Mesenteric fat pad (tissue), 1 donor: ENCODE data around the gene AAK1. TPM values are rescaled to one million over a fixed set of nuclear protein-coding genes. Genes with fewer than 3 reads are reported as not detected.
"Not testable (repeated sequence)": the region's sequence is repeated elsewhere in the genome, so short reads cannot be mapped to it uniquely, and the experiment has no call there.

ENCODE experiments used
- DNase-seq: peaks from one replicate; pipeline ENCODE4 v3.0.0-alpha.2; 2020; ENCODE audit warnings: low spot score
- long read RNA-seq: library from polyadenylated mRNA; unstranded; transcript quantifications from one replicate; pipeline ENCODE4 v2.0.0, GENCODE V29; 2020
- total RNA-seq: library from RNA; stranded (reverse); fragmentation: NEBNext Ultra II Directional; extraction: Animal tissue kit (Norgen Biotek cat#: 25700); gene quantifications from one replicate; pipeline ENCODE4 v1.2.1, GENCODE V29; 2021
- donor health status: DM: yes; HTN: yes; CAD: no.

AAK1 gene
- total RNA-seq = 73.6 TPM
- long read RNA-seq, partial matches to known transcripts = 4 of 29 reads
- long read RNA-seq, other reads (novel, unspliced or antisense) = 23 of 29 reads

DNA sequence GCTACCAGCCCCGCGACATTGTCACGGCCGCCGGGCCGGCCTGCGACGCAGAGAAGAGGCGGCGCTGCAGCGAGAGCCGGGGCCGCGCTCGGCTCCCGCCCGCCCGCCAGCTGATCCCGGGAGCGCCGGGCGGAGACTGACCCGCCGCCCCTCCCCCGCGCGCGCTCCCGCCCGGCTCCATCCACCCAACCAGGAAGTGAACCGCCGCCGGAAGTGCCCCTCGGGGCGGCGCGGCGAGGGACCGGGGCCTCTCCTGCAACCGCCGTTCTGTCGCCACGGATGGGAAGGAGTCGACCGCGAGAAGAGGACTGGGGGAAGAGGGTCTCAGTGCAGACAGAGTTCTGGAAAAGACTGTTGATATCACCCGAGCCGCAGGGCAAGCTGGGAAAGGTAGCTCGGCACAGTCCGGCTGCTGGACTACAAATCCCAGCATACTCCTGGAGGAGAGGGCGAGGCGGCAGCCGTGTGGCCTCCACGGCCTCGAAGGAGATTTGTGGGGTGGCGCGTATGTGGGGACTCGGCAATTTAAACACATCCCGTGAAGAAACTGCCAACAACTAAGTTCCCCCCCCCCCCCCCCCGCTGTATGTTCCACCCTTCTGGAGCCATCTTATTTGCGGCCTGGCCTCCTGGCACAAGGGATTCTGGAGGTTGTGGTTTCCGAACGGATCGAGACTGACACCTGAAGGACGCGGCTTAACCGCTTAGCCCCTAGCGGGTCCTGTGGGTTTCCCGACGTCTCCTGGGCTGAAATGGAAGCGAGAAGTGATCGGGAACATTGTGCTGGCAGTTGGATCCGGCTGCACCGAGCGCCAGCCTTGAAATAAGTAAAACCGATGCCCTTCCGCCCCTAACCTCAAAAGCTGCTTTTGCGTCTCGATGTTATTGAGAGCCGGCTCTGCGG is at the start of gene AAK1:
AAK1 (minus strand) TSS at position 138 of the 904 bp plus-strand sequence. CDS start 699 bp downstream, outside the sequence.
- peak; percentile 96 for DNase-seq

DNA sequence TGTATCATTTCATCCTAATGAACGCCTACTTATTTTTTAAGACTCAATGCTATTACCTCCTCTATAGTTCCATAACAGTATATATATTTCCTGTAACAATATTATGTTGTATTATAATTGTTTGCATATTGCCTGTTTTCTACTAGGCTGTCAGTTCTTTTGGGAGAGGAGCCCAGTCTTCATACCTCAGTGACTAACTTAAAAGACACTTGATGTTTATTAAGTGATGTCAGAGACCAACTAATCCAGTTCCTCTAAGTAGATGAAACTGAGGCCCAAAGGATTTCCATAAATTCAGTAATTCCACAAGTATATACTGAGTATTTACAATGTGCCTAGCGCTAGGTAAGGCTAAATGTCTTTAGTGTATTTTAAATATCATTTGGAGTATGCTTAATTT is 48.9 kb upstream of the AAK1 start:
- no peak for DNase-seq

DNA sequence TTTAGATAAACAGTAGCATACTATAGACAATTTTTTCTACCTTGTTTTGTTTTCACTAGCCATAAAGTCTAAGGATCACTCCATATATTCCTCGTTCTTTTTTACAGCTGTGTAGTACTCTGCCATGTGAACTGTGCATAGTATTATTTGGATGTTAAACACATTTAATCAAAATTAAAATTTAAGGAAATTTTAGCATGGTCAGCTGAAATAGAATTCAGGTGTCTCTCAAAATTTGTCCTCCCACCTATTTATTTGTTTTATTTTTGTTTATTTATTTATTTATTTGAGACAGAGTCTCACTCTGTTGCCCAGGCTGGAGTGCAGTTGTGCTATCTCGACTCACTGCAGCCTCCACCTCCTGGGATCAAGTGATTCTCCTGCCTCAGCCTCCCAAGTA is 46.4 kb upstream of the AAK1 start:
- no peak for DNase-seq

DNA sequence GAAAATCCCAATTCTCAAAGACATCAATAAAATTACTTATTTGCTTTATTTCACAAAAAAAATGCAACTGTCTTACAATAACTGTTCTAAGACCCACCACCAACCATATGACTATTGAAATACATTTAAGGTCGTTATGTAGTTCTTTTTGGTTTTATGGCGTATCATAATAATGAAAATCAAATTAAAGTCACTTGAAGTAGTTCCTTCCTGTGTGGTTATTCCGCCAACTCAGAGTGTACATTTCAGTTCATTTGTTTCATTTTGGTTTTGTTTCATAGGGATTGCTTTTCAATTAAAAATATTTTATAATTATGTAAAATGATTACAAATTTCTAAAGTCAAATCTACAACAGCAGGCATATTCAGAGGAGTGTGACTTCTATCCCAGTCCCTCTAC is 45.9 kb upstream of the AAK1 start:
- no peak for DNase-seq

DNA sequence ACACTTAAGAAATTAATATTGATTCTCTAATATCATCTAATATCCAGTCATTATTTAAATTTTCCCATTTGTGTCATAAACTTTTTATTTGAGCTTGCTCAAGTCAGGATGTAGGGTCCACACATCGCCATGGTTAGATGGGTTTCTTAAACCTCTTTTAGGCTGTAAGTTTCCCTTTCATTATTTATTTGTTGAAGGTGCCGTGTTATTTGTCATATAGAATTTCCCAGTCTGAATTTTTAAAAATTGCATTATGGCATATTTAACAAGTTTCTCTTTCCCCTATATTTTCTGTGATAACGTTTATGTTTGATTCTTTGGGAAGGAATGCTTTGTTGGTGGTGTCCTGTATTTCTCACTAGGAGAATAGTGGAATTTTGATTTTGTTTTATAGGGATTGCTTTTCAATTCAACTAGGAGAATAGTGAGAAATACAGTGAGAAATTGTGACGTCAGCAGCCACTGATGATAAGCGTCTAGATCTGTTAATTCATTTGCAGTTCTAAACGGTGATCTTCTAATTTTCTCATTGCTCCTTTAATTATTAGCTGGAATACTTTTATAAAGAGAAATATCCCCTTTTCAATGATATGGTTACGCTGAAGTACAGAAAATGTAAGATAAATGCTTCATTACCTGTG is 44.6 kb upstream of the AAK1 start:
- no peak for DNase-seq

DNA sequence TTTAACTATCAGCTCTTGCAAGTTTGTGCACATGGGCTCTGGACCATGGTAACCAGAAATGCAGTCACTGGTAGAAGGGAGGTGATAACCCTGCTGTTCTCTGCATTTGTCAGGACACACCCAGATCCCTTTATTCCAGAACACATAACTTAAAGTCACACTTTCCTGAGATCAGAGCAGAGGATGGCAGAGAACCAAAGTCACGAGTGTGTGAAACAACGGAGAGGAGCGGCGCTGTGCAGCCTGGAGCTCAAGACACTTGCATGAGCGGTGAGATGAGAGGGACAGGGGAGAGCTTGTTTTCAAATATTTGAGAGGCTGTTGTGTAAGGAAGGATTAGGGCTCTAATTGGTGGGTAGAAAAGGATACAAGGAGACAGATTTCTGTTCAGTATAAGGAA is 43.3 kb upstream of the AAK1 start:
- no peak for DNase-seq

DNA sequence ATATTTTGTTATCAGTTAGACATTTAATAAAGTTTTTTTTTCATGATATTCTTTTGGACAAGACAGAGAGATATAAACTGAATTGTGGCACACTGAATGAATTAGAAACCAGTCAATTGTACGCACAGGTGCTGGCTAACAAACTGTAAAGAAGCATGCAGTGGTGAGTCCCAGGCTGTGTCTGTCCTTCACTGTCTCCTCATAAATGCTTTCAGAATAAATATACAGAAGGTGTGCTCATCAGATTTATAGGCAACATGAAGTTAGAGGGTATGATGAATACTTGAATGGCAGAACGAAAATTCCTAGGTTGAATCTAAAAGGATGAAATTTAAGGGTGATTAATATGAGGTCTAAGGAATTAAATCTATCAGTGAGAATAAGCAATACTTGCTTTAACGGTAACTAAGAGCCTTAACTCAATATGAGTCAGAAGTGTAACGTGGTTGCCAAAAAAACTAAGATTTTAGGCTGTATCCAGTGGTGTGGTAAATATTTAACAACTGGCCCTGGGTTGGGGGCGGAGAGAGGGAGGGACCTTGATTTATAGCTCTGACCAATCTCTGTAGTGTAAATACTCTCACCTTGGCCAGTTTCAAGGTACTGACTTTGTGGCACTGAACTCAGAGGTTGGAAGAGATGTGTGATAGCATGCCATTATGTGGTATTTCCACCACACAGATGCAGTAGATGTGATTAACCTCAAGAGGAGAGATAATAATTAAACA is 41.9 kb upstream of the AAK1 start:
- no peak for DNase-seq

DNA sequence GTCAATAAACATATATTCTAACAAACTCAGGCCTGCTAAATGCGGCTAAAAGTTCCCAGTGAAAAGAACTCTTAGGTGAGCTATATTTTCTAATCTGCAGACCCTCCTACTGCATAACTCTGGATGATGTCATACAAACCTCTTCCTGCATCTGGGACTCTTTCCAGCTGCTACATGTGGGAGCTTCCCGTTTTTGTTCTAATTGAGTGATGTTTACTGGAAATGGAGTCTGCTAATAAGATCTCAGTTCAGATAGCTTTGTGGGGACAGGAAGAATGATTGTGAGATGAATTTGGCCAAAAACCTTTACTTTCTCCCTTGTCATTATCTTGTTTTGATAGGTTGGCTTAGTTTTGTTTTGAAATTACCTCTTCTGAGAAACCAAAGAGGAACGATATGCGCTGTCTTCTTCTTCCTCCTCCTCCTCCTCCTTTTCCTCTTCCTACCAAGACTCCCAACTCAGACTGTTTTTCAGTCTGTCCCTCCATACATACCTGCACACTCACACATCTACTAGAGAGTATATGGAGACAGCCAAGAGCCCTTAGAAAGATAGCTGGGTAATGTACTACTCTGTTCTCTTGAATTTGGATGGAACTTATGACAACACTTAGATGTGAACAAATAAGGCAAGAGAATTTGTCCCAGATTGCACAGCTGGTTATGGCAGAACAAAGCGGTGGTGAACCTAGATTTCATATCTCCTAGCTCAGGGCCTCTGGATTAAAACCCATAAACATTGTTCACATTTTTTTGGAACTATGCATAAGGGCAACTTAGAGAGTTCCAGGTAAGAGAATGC is 39.8 kb upstream of the AAK1 start:
- DNase-seq = no peak

DNA sequence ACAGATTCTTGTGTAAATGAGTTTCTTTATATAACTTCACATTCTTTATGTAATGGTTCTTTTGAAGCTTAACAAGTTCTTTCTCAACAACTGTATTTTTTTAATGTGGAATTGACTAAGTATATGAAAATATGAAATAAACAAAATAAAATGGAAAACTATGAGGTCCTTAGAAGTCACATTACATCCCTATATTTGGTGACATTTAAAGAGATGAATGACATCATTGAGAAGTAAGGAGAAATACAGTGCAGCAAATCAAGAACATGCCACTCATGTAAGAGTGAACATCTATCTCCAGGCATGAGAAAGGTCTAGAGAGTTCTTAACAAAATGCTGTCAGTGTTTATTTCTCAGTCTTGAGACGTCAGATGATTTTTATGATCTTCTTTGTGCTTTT is 39.0 kb upstream of the AAK1 start:
- no peak for DNase-seq

DNA sequence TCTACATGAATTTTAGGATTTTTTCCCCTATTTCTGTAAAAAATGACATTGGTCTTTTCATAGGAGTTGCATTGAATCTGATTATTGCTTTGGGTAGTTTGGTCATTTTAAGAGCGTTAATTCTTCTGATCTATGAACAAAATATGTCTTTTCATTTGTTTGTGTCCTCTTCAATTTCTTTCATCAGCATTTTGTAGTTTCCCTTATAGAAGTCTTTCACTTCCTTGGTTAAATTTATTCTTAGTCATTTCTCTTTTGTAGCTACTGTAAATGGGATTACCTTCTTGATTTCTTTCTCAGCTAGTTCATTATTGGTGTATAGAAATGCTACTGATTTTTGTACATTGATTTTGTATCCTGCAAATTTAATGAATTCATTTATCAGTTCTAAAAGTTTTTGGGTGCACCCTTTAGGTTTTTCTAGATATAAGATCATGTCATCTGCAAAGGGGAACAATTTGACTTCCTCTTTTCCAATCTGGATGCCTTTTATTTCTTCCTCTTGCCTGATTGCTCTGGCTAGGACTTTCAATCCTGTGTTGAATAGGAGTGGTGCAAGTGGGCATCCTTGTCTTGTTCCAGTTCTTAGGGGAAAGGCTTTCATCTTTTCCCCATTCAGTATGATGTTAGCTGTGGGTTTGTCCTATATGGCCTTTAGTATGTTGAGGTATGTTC is 36.6 kb upstream of the AAK1 start:
- no peak for DNase-seq

DNA sequence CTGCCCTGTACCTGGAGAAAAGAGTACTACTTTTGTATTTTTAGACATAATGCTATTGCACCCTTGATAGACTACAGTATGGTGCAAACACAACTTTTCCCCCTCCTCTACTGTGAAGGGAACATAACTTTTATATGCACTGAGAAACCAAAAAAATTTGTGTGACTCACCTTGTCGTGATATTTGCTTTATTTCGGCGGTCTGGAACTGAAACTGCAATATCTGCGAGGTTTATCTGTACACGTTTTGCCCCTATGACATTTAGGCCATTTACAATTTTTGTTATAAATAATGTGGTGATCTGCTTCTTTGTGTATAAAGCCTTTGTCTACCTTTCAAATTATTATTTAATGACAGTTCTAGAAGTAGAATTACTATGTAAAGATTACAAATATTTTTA is 34.4 kb upstream of the AAK1 start:
- DNase-seq = no peak

DNA sequence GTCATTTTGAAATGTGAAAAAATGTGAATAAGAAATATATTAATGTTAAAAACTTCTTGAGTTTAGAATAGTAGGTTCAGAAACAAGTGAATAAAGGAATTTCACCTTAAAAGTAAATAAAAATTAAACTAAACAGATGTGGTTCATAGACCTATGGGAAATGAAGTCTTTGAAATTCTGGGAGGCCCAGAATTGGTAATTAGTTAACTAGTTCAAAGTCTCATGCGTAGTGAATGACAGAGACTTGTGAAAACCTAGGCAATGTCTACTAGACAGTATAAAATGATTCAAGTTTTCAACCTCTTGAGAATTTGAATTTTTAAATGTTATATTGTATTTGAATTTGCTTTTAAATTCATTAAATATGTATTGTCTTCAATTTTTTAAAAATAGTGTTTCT is 32.6 kb upstream of the AAK1 start:
- DNase-seq = no peak

DNA sequence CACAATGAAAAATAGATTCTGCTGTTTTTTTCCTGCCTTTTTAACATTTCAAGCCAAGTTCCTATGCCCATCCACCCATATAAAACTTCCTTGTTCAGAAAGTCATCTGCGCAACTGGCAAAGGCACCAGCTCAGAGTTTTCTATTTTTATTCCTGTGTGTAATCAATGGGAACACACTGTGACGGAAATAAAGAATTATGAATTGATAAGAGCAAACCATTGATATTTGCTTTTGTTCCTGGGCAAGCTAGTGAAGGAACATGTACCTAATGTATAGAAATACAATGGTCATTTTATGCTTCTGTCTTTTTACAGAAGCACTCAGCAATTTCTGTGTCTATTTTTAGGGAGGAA is 30.8 kb upstream of the AAK1 start:
- DNase-seq = no peak

DNA sequence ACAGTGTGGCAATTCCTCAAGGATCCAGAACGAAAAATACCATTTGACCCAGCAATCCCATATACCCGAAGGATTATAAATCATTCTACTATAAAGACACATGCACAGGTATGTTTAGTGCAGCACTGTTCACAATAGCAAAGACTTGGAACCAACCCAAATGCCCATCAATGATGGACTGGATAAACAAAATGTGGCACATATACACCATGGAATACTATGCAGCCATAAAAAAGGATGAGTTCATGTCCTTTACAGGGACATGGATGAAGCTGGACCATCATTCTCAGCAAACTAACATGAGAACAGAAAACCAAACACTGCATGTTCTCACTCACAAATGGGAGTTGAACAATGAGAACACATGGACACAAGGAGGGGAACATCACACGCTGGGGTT is 29.6 kb upstream of the AAK1 start:
- DNase-seq = not testable (repeated sequence)

DNA sequence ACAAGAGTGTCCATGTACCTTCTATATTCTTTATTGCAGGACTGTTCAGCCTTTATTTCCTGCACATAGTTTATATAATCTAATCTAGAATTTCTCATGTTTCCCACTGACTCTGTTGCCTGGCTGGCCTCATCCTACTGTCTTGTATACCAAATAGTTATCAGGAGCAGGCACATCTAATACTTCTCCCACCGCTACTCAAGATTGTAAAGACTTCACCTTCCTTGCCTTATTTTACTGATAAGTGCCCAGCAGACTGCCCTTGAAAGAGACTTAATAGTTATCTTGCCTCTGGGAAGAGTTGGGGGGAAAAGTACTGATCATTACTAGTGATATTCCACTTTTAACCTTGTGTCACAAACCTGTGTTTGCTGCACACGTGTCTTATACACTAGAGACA is 26.1 kb upstream of the AAK1 start:
- DNase-seq = no peak

DNA sequence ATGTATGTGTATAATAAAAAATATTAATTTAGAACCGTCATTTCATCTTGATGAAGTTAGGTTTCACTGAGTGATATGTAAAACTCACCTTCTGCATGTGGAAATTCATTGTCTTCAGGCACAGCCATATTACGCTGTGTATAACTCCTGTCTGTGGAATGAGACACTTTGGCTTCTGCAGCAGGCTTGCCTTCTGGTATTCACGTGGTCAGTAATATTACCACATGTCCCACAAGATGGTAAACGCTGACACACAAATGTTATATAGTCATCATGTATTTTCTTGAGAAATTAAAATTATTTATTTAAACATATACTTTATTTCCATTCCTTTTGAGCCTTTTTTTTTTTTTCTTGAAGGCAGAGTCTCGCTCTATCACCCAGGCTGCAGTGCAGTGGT is 25.1 kb upstream of the AAK1 start:
- no peak for DNase-seq

DNA sequence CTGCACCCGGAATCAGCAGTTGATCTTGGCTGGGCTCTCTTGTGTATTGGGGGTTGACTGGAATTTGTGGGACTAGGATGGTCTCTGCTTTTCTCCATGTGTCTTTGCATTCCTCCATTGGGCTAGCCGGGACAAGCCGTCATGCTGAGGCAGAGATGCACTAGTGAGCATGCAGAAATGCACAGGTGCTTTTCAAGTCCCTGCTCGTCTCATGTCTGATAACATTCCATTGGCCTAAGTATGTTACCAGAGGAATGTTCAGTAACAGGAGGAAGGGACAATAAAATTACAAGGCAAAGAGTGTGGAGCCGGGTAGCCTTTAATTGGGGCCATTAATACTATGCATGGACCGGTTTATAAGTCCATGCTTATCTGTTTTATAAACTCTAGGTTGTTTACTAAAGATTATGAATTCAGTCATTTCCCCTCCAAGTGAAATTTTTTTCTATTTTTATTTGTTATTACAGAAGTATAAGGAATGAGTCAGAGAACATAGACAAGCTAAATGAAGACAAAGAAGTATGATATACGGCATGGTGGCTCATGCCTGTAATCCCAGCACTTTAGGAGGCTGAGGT is 24.4 kb upstream of the AAK1 start:
- DNase-seq = no peak

DNA sequence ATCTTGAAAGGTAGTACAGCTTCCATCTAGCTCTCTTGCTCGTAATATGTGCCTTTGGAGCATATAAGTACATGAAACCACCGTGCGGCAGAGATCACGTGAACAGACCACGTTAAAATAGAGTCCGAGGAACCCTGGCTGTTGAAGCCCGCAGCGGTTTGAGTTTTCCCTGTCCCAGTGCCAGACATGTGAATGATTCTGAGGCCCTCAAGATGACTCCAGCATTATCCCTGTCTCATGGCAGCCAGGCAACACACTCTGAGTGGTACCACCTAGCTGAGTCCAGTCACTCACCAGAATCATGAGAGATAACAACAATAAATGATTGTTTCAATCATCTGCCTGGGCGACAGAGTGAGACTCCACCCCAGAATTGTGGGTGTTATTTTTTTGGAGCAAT is 21.6 kb upstream of the AAK1 start:
- DNase-seq = no peak

DNA sequence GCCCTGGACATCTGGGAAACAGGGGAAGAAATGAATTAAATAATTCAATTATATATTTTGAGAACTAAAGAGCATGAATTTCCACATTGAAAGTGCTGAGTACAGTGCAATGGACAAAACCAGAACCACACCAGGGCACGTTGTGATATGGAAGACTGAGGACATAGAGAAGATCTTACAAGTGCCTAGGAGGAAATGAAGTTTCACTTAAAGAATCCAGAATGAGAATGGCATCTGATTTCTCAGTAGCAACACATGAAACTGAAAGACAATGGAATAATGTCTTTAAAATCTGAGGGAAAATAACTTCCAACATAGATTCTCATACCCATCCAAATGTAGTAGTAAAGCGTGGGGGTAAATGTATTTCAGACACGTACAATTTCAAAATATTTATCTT is 20.3 kb upstream of the AAK1 start:
- no peak for DNase-seq

DNA sequence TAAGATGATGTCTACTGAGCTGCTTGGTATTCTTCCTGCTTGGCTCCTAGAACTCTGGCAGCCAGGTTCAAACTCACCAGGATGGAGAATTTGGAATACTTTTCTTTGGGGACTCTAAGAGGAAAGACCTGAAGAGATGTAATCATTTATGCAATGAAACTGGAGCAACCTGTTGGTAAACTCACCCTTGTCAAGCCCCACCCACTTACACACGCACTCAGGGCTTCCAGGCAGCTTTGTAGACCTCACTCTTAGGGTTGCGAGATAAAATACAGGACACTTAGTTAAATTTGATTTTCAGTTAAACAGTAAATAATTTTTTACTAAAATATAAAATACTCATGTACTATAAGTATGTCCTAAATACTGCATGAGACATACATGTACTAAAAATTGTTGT is 19.0 kb upstream of the AAK1 start:
- DNase-seq = not testable (repeated sequence)
